ENCODE measurements around the gene FHIT.

GRCh38 chr3:59878038-59878427 lies 1373.2 kb downstream of the FHIT start:
- TF ChIP-seq CTCF (IDR thresholded peaks at IDR 0.05) = no peak
- TF ChIP-seq POLR2A (IDR thresholded peaks at IDR 0.05) = no peak
